OCI-LY7 (cell line): Measurements from ENCODE around the gene XPNPEP1. TPM values are rescaled to one million over a fixed set of nuclear protein-coding genes. Genes with fewer than 3 reads are reported as not detected.

Experiments used
- BruUV-seq: library from RNA; stranded (reverse); fragments of 400-500 nt; replicated peaks from 2 replicates; lab custom pipeline; 2021; lab: Mats Ljungman, UMichigan
- CTCF ChIA-PET: fragments of 300-600 bp; sonication (Branson Sonifier 250); formaldehyde crosslinking; loops from one replicate; lab custom pipeline; 2022; ENCODE audit warnings: antibody characterized with exemption; ENCODE audit not compliant: unreplicated experiment; lab: Charles Lee
- POLR2A ChIA-PET: fragments of 300-600 bp; sonication (Branson Sonifier 250); formaldehyde crosslinking; loops from one replicate; lab custom pipeline; 2022; ENCODE audit warnings: antibody characterized with exemption; lab: Charles Lee
- DNase-seq: peaks from one replicate; pipeline ENCODE4 v3.0.0-alpha.2; 2015; ENCODE audit warnings: low spot score
- H2AFZ ChIP-seq: fragments of 200-600 bp; sonication (generic), shearing (Covaris generic); 2 replicates; pipeline ENCODE4 v1.6.1; 2014; ENCODE audit warnings: mild to moderate bottlenecking, antibody characterized with exemption, low read length, moderate library complexity
- H3K27ac ChIP-seq: fragments of 200-600 bp; sonication (generic); 2 replicates; pipeline ENCODE4 v1.5.1; 2014; ENCODE audit warnings: mixed run types, low read depth, mild to moderate bottlenecking, moderate library complexity, low read length, inconsistent platforms; ENCODE audit not compliant: poor library complexity, severe bottlenecking
- H3K36me3 ChIP-seq: fragments of 200-600 bp; sonication (generic); 2 replicates; pipeline ENCODE4 v1.6.1; 2014; ENCODE audit warnings: mild to moderate bottlenecking, antibody characterized with exemption, low read length, moderate library complexity, mixed read lengths; ENCODE audit not compliant: insufficient read depth
- H3K4me1 ChIP-seq: fragments of 200-600 bp; sonication (generic); 2 replicates; pipeline ENCODE4 v1.5.1; 2014; ENCODE audit warnings: mild to moderate bottlenecking, low read length; ENCODE audit not compliant: insufficient read depth, poor library complexity, severe bottlenecking
- H3K4me2 ChIP-seq: fragments of 200-600 bp; sonication (generic); 2 replicates; pipeline ENCODE4 v1.6.1; 2014; ENCODE audit warnings: mild to moderate bottlenecking, low read length
- H3K4me3 ChIP-seq: fragments of 200-600 bp; sonication (generic); 2 replicates; pipeline ENCODE4 v1.5.1; 2014; ENCODE audit warnings: mild to moderate bottlenecking, low read depth, low read length; ENCODE audit not compliant: poor library complexity, severe bottlenecking
- H3K79me2 ChIP-seq: fragments of 200-600 bp; sonication (generic); 2 replicates; pipeline ENCODE4 v1.6.1; 2016; ENCODE audit warnings: low read depth, mild to moderate bottlenecking, low read length, moderate library complexity, mixed read lengths; ENCODE audit not compliant: insufficient read depth
- H3K9me2 ChIP-seq: fragments of 200-600 bp; sonication (generic); 2 replicates; pipeline ENCODE4 v1.6.1; 2016; ENCODE audit warnings: mild to moderate bottlenecking, low read length, mixed read lengths; ENCODE audit not compliant: insufficient read depth
- H3K9me3 ChIP-seq: fragments of 200-600 bp; sonication (generic); 2 replicates; pipeline ENCODE4 v1.6.1; 2014; ENCODE audit warnings: mild to moderate bottlenecking, mixed run types, low read length, mixed read lengths
- H4K20me1 ChIP-seq: fragments of 200-600 bp; sonication (generic); 2 replicates; pipeline ENCODE4 v1.6.1; 2014; ENCODE audit warnings: mild to moderate bottlenecking, antibody characterized with exemption, low read length, moderate library complexity, mixed read lengths; ENCODE audit not compliant: insufficient read depth
- EZH2phosphoT487 ChIP-seq: fragments of 200-600 bp; sonication (generic); IDR thresholded peaks from 2 replicates; pipeline ENCODE4 v1.6.1; 2018; ENCODE audit warnings: low read depth, borderline replicate concordance, mild to moderate bottlenecking, mixed run types, antibody characterized with exemption, low read length, moderate library complexity, mixed read lengths
- intact Hi-C: fragments of 100-400 bp; cut with micrococcal nuclease; formaldehyde crosslinking; loops from one replicate; pipeline ENCODE4 v1.10.0; 2022; ENCODE audit not compliant: unreplicated experiment
- total RNA-seq, 2 experiments: library from RNA; depleted of rRNA in 1 of 2; stranded (reverse); fragments of >200 nt in 1 of 2; shearing (Covaris generic) in 1 of 2; gene quantifications; 2 replicates each; pipeline ENCODE4 v1.2.3, GENCODE V29; 2014 to 2022
- TF ChIP-seq, protein P1 (sequence below): fragments of 200-600 bp; sonication (generic); conservative IDR thresholded peaks from 2 replicates; pipeline ENCODE4 v1.5.1; 2014; ENCODE audit warnings: mild to moderate bottlenecking, antibody characterized with exemption, low read length, moderate library complexity, mixed read lengths

The XPNPEP1 gene
- total RNA-seq, 2 experiments from 2014 or later = 136 to 237 TPM

DNA sequence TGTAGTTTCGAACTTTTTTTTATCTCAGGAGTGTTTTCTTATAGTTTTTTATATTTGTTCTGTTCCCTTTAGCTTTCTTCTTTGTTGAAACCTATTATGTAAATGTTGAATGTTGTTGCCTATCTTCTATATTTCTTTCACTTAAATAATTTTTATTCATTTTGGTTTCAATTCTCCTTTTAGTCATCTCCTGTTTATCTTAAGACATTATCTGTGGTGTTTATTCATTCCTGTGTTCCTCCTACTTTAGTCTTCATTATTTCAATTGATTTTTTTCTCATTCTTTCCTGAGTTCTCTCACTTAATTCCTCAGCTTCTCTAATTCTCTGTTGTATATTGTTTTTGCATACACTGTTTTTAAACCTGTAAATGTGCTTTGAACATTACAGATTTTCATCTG lies 64.1 kb downstream of the XPNPEP1 start:
- ChIA-PET POLR2A (interaction anchor here (0.9 kb wide), 1 partner anchor 25 kb away, joined by 3 read pairs; no protein-coding TSS in a partner anchor), CTCF (no interaction called here)
- 0 out of 2 replicates have a peak, but pooled peaks cover 3% of the 10 kb centered on the region for H3K9me3 ChIP-seq
- no peak overlapping the region for H3K4me3 ChIP-seq
- H3K9me2 ChIP-seq = no peaks in the 10 kb centered on the region
- no peak overlapping the region for H3K27ac ChIP-seq
- intact Hi-C loops = no loop called here
- H4K20me1 ChIP-seq = no peaks in the 10 kb centered on the region
- BruUV-seq = no TSS peak
- H3K4me2 ChIP-seq = no peak overlapping the region
- no peaks in the 10 kb centered on the region for H3K4me1 ChIP-seq
- no peak overlapping the region for H2AFZ ChIP-seq
- TF ChIP-seq, protein P1, sequence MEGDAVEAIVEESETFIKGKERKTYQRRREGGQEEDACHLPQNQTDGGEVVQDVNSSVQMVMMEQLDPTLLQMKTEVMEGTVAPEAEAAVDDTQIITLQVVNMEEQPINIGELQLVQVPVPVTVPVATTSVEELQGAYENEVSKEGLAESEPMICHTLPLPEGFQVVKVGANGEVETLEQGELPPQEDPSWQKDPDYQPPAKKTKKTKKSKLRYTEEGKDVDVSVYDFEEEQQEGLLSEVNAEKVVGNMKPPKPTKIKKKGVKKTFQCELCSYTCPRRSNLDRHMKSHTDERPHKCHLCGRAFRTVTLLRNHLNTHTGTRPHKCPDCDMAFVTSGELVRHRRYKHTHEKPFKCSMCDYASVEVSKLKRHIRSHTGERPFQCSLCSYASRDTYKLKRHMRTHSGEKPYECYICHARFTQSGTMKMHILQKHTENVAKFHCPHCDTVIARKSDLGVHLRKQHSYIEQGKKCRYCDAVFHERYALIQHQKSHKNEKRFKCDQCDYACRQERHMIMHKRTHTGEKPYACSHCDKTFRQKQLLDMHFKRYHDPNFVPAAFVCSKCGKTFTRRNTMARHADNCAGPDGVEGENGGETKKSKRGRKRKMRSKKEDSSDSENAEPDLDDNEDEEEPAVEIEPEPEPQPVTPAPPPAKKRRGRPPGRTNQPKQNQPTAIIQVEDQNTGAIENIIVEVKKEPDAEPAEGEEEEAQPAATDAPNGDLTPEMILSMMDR = no peak
- no peak for TF ChIP-seq EZH2phosphoT487
- peaks cover 18% of the 10 kb centered on the region for H3K36me3 ChIP-seq
- no peaks in the 10 kb centered on the region for H3K79me2 ChIP-seq
- no peak for DNase-seq

DNA sequence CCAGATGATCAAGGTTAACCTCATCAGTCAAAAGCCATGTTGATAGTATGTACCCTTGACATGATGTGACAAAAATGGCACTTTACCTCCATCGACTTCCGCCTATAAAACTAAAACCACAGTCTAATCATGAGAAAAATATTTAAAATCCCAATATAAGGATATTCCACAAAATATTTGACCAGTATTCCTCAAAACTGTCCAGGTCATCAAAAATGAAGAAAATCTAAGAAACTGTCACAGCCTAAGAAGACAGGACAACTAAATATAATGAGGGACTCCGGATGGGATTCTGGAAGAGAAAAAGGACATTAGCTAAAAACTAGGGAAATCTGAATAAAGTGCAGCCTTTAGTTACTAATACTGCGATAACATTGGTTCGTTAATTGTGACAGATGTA lies 67.6 kb downstream of the XPNPEP1 start:
- H4K20me1 ChIP-seq = no peaks in the 10 kb centered on the region
- H3K79me2 ChIP-seq = no peaks in the 10 kb centered on the region
- H3K9me2 ChIP-seq = no peaks in the 10 kb centered on the region
- ChIA-PET POLR2A (interaction anchor here (1.3 kb wide), 1 partner anchor 14 kb away, joined by 4 read pairs; no protein-coding TSS in a partner anchor), CTCF (no interaction called here)
- no TSS peak for BruUV-seq
- H3K4me3 ChIP-seq = no peak overlapping the region
- no peak overlapping the region for H2AFZ ChIP-seq
- no peak for DNase-seq
- no peaks in the 10 kb centered on the region for H3K36me3 ChIP-seq
- TF ChIP-seq, protein P1 = no peak
- TF ChIP-seq EZH2phosphoT487 = no peak
- no peak overlapping the region for H3K4me2 ChIP-seq
- intact Hi-C loops = no loop called here
- H3K9me3 ChIP-seq = no peaks in the 10 kb centered on the region
- no peaks in the 10 kb centered on the region for H3K4me1 ChIP-seq
- H3K27ac ChIP-seq = no peak overlapping the region

DNA sequence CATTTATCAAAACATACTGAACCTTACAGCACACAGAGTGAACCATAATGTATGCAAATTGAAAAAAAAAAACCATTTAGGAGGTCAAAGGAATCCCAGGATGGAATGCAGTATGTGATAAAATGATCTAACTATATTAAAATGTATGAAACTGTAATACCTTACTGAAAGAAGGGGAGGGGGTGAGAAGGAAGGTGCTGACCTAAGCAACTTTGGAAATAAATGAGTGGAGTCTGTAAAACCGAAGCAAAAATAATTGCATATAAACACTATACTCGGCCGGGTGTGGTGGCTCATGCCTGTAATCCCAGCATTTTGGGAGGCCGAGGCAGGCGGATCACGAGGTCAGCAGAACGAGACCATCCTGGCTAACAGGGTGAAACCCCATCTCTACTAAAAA lies 69.4 kb downstream of the XPNPEP1 start:
- Histone ChIP-seq H3K4me1 (no peaks in the 10 kb centered on the region), H3K4me2 (no peak overlapping the region), H3K4me3 (no peak overlapping the region), H2AFZ (no peak overlapping the region), H4K20me1 (no peaks in the 10 kb centered on the region), H3K27ac (no peak overlapping the region), H3K9me3 (no peaks in the 10 kb centered on the region), H3K79me2 (no peaks in the 10 kb centered on the region), H3K36me3 (no peaks in the 10 kb centered on the region), H3K9me2 (no peaks in the 10 kb centered on the region)
- intact Hi-C loops = no loop called here
- ChIA-PET CTCF (no interaction called here), POLR2A (interaction anchor here (1.0 kb wide), 1 partner anchor 23 kb away, joined by 3 read pairs; no protein-coding TSS in a partner anchor)
- no peak for DNase-seq
- TF ChIP-seq, protein P1 = no peak
- no peak for TF ChIP-seq EZH2phosphoT487
- no TSS peak for BruUV-seq
